OCI-LY7 (cell line): Measurements from ENCODE around the gene CDC42BPA. TPM values are rescaled to one million over a fixed set of nuclear protein-coding genes. Genes with fewer than 3 reads are reported as not detected.

Experiments
- BruUV-seq: library from RNA; stranded (reverse); fragments of 400-500 nt; replicated peaks from 2 replicates; lab custom pipeline; 2021; lab: Mats Ljungman, UMichigan
- CTCF ChIA-PET: fragments of 300-600 bp; sonication (Branson Sonifier 250); formaldehyde crosslinking; loops from one replicate; lab custom pipeline; 2022; ENCODE audit warnings: antibody characterized with exemption; ENCODE audit not compliant: unreplicated experiment; lab: Charles Lee
- POLR2A ChIA-PET: fragments of 300-600 bp; sonication (Branson Sonifier 250); formaldehyde crosslinking; loops from one replicate; lab custom pipeline; 2022; ENCODE audit warnings: antibody characterized with exemption; lab: Charles Lee
- DNase-seq: peaks from one replicate; pipeline ENCODE4 v3.0.0-alpha.2; 2015; ENCODE audit warnings: low spot score
- H2AFZ ChIP-seq: fragments of 200-600 bp; sonication (generic), shearing (Covaris generic); 2 replicates; pipeline ENCODE4 v1.6.1; 2014; ENCODE audit warnings: mild to moderate bottlenecking, antibody characterized with exemption, low read length, moderate library complexity
- H3K27ac ChIP-seq: fragments of 200-600 bp; sonication (generic); 2 replicates; pipeline ENCODE4 v1.5.1; 2014; ENCODE audit warnings: mixed run types, low read depth, mild to moderate bottlenecking, moderate library complexity, low read length, inconsistent platforms; ENCODE audit not compliant: poor library complexity, severe bottlenecking
- H3K36me3 ChIP-seq: fragments of 200-600 bp; sonication (generic); 2 replicates; pipeline ENCODE4 v1.6.1; 2014; ENCODE audit warnings: mild to moderate bottlenecking, antibody characterized with exemption, low read length, moderate library complexity, mixed read lengths; ENCODE audit not compliant: insufficient read depth
- H3K4me1 ChIP-seq: fragments of 200-600 bp; sonication (generic); 2 replicates; pipeline ENCODE4 v1.5.1; 2014; ENCODE audit warnings: mild to moderate bottlenecking, low read length; ENCODE audit not compliant: insufficient read depth, poor library complexity, severe bottlenecking
- H3K4me2 ChIP-seq: fragments of 200-600 bp; sonication (generic); 2 replicates; pipeline ENCODE4 v1.6.1; 2014; ENCODE audit warnings: mild to moderate bottlenecking, low read length
- H3K4me3 ChIP-seq: fragments of 200-600 bp; sonication (generic); 2 replicates; pipeline ENCODE4 v1.5.1; 2014; ENCODE audit warnings: mild to moderate bottlenecking, low read depth, low read length; ENCODE audit not compliant: poor library complexity, severe bottlenecking
- H3K79me2 ChIP-seq: fragments of 200-600 bp; sonication (generic); 2 replicates; pipeline ENCODE4 v1.6.1; 2016; ENCODE audit warnings: low read depth, mild to moderate bottlenecking, low read length, moderate library complexity, mixed read lengths; ENCODE audit not compliant: insufficient read depth
- H3K9me2 ChIP-seq: fragments of 200-600 bp; sonication (generic); 2 replicates; pipeline ENCODE4 v1.6.1; 2016; ENCODE audit warnings: mild to moderate bottlenecking, low read length, mixed read lengths; ENCODE audit not compliant: insufficient read depth
- H3K9me3 ChIP-seq: fragments of 200-600 bp; sonication (generic); 2 replicates; pipeline ENCODE4 v1.6.1; 2014; ENCODE audit warnings: mild to moderate bottlenecking, mixed run types, low read length, mixed read lengths
- H4K20me1 ChIP-seq: fragments of 200-600 bp; sonication (generic); 2 replicates; pipeline ENCODE4 v1.6.1; 2014; ENCODE audit warnings: mild to moderate bottlenecking, antibody characterized with exemption, low read length, moderate library complexity, mixed read lengths; ENCODE audit not compliant: insufficient read depth
- CTCF ChIP-seq: fragments of 200-600 bp; sonication (generic); conservative IDR thresholded peaks from 2 replicates; pipeline ENCODE4 v1.5.1; 2014; ENCODE audit warnings: mild to moderate bottlenecking, antibody characterized with exemption, low read length, moderate library complexity, mixed read lengths
- EZH2phosphoT487 ChIP-seq: fragments of 200-600 bp; sonication (generic); IDR thresholded peaks from 2 replicates; pipeline ENCODE4 v1.6.1; 2018; ENCODE audit warnings: low read depth, borderline replicate concordance, mild to moderate bottlenecking, mixed run types, antibody characterized with exemption, low read length, moderate library complexity, mixed read lengths
- intact Hi-C: fragments of 100-400 bp; cut with micrococcal nuclease; formaldehyde crosslinking; loops from one replicate; pipeline ENCODE4 v1.10.0; 2022; ENCODE audit not compliant: unreplicated experiment
- total RNA-seq, 2 experiments: library from RNA; depleted of rRNA in 1 of 2; stranded (reverse); fragments of >200 nt in 1 of 2; shearing (Covaris generic) in 1 of 2; gene quantifications; 2 replicates each; pipeline ENCODE4 v1.2.3, GENCODE V29; 2014 to 2022

Gene CDC42BPA
- total RNA-seq, 2 experiments from 2014 or later, result not detected

GRCh38 chr1:227124473-227124872 is 193.8 kb downstream of the CDC42BPA start:
- Histone ChIP-seq H3K36me3 (no peaks in the 10 kb centered on the region), H3K27ac (no peak overlapping the region), H2AFZ (no peak overlapping the region), H4K20me1 (no peaks in the 10 kb centered on the region), H3K9me2 (no peaks in the 10 kb centered on the region), H3K79me2 (no peaks in the 10 kb centered on the region), H3K4me2 (no peak overlapping the region), H3K9me3 (no peaks in the 10 kb centered on the region), H3K4me3 (no peak overlapping the region), H3K4me1 (no peaks in the 10 kb centered on the region)
- ChIA-PET POLR2A (interaction anchor here (1.2 kb wide), 1 partner anchor 12 kb away, joined by 6 read pairs; no protein-coding TSS in a partner anchor), CTCF (interaction anchor here (0.5 kb wide), 1 partner anchor 299 kb away, joined by 5 read pairs; no protein-coding TSS in a partner anchor)
- TF ChIP-seq EZH2phosphoT487 (no peak), CTCF (no peak)
- BruUV-seq, result no TSS peak
- intact Hi-C loops, result no loop called here
- no peak for DNase-seq

GRCh38 chr1:227120826-227121225 is 197.5 kb downstream of the CDC42BPA start:
- H3K79me2 ChIP-seq, result no peaks in the 10 kb centered on the region
- no peaks in the 10 kb centered on the region for H3K9me2 ChIP-seq
- DNase-seq, result no peak
- ChIA-PET POLR2A (no interaction called here), CTCF (no interaction called here)
- no peaks in the 10 kb centered on the region for H3K9me3 ChIP-seq
- H2AFZ ChIP-seq, result no peak overlapping the region
- BruUV-seq, result no TSS peak
- TF ChIP-seq EZH2phosphoT487 (no peak), CTCF (no peak)
- no peak overlapping the region for H3K27ac ChIP-seq
- H3K4me3 ChIP-seq, result no peak overlapping the region
- no peak overlapping the region for H3K4me2 ChIP-seq
- no peaks in the 10 kb centered on the region for H3K36me3 ChIP-seq
- H3K4me1 ChIP-seq, result no peaks in the 10 kb centered on the region
- H4K20me1 ChIP-seq, result no peaks in the 10 kb centered on the region
- intact Hi-C loops, result no loop called here

- no peaks in the 10 kb centered on the region for H3K79me2 ChIP-seq
- TF ChIP-seq CTCF (no peak), EZH2phosphoT487 (no peak)
- no peak overlapping the region for H3K4me3 ChIP-seq
- no peaks in the 10 kb centered on the region for H3K4me1 ChIP-seq
- ChIA-PET POLR2A (interaction anchor here (1.2 to 1.9 kb wide), 2 partner anchors 12 to 30 kb away, joined by 4 to 6 read pairs; no protein-coding TSS in a partner anchor), CTCF (no interaction called here)
- no peaks in the 10 kb centered on the region for H4K20me1 ChIP-seq
- intact Hi-C loops, result no loop called here
- H3K9me3 ChIP-seq, result no peaks in the 10 kb centered on the region
- H3K36me3 ChIP-seq, result no peaks in the 10 kb centered on the region
- H2AFZ ChIP-seq, result no peak overlapping the region
- no TSS peak for BruUV-seq
- no peaks in the 10 kb centered on the region for H3K9me2 ChIP-seq
- no peak for DNase-seq
- H3K27ac ChIP-seq, result no peak overlapping the region
- H3K4me2 ChIP-seq, result no peak overlapping the region
Observed at GRCh38 chr1:227112538-227112937, 205.8 kb downstream of the CDC42BPA start.
